Peyer's patch (tissue), 4 donors: ENCODE results near the gene PFN3.

Source experiments
- POLR2A ChIP-seq, 2 donors: fragments of 450-650 bp; IDR thresholded peaks; one replicate each; pipeline ENCODE4 v1.5.1; 2017; ENCODE audit warnings: antibody characterized with exemption in 2 of 2, mild to moderate bottlenecking in 2 of 2, moderate library complexity in 2 of 2
- TF ChIP-seq, protein P1 (sequence below), 6 experiments: fragments of 450-650 bp in 4 of 6; fragments of 200-600 bp in 2 of 6; sonication (generic) in 1 of 6; IDR thresholded peaks; one replicate each; pipeline ENCODE4 v1.5.1; 2017 to 2019; ENCODE audit warnings: antibody characterized with exemption in 6 of 6, mild to moderate bottlenecking in 3 of 6, moderate library complexity in 1 of 6

DNA sequence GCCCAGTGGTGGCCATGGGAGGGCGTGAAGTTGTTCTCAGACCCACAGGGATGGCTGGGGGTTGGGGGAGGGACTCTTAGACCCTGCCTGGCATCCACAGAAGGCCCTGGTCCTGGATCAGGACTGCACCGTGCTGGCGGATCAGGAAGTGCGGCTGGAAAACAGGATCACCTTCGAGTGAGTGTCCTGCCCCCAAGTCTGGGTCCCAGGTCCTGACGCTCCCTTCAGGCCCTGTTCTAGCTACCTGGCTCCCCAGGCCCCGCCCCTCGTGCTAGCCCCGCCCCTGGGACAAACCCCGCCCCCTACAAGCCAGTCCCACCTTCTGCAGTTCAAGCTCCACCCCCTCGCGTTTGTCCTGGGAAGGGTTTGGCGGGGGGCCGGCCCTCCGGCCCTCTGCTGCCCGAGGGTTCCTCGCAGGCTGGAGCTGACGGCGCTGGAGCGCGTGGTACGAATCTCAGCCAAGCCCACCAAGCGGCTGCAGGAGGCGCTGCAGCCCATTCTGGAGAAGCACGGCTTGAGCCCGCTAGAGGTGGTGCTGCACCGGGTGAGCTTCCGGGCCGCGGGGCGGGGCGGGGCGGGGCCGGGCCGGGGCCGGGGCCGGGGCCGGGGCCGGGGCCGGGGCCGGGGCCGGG, 29.9 kb downstream of the PFN3 start:
- TF ChIP-seq, protein P1, sequence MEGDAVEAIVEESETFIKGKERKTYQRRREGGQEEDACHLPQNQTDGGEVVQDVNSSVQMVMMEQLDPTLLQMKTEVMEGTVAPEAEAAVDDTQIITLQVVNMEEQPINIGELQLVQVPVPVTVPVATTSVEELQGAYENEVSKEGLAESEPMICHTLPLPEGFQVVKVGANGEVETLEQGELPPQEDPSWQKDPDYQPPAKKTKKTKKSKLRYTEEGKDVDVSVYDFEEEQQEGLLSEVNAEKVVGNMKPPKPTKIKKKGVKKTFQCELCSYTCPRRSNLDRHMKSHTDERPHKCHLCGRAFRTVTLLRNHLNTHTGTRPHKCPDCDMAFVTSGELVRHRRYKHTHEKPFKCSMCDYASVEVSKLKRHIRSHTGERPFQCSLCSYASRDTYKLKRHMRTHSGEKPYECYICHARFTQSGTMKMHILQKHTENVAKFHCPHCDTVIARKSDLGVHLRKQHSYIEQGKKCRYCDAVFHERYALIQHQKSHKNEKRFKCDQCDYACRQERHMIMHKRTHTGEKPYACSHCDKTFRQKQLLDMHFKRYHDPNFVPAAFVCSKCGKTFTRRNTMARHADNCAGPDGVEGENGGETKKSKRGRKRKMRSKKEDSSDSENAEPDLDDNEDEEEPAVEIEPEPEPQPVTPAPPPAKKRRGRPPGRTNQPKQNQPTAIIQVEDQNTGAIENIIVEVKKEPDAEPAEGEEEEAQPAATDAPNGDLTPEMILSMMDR (IDR thresholded peaks at IDR 0.05): peak in 5 of 6 experiments; percentile 23 to 74 (median 64)
- TF ChIP-seq POLR2A (IDR thresholded peaks at IDR 0.05): no peak
